Stomach smooth muscle (tissue), 2 donors: Measurements from ENCODE around the gene TLR10.

Source experiments
- H3K27ac ChIP-seq: one replicate; pipeline ENCODE4 v1.7.0; 2013; ENCODE audit warnings: mild to moderate bottlenecking, low read length, inconsistent platforms
- H3K27me3 ChIP-seq, 2 donors: one replicate each; pipeline ENCODE4 v1.7.0; 2013; ENCODE audit warnings: low read length in 2 of 2; ENCODE audit not compliant: insufficient read depth in 2 of 2, control insufficient read depth in 1 of 2
- H3K36me3 ChIP-seq, 2 donors: one replicate each; pipeline ENCODE4 v1.7.0; 2013; ENCODE audit warnings: low read length in 2 of 2; ENCODE audit not compliant: control insufficient read depth in 2 of 2, insufficient read depth in 2 of 2
- H3K4me1 ChIP-seq: one replicate; pipeline ENCODE4 v1.7.0; 2013; ENCODE audit warnings: low read length; ENCODE audit not compliant: control insufficient read depth, insufficient read depth
- H3K4me3 ChIP-seq, 2 donors: one replicate each; pipeline ENCODE4 v1.7.0; 2013; ENCODE audit warnings: low read length in 2 of 2
- H3K9ac ChIP-seq, 2 donors: one replicate each; pipeline ENCODE4 v1.7.0; 2013; ENCODE audit warnings: low read length in 2 of 2, mild to moderate bottlenecking in 1 of 2
- H3K9me3 ChIP-seq, 2 donors: one replicate each; pipeline ENCODE4 v1.7.0; 2013; ENCODE audit warnings: low read length in 2 of 2; ENCODE audit not compliant: control insufficient read depth in 2 of 2
- donor health status: healthy.
- donor health status: Pancreatic carcinoma.

TLR10 gene

DNA sequence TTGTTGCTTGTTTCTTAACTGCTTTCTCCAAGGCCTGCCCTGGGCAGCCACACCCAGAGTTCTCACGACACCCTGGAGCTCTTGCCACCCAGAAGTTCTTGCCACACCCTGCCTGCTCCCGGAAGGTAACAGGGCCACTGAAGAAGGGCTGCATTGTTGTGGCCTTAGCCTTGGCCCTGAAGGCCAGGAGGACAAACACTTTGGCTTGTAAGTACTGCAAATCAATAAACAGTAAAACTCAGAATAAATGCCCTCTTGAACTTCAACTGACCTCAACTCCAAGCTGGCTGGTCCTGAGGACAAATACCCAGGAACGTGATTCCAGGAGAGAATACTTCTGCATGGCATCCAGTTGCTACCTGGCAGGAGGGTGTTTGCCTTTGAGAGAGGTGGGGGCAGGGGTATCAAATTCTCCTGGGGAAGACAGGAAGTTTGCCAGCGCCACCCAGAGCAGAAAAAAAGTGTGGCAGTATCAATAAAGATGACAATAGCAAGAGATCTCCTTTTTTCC lies 54.1 kb downstream of the TLR10 start:
- Histone ChIP-seq H3K4me3 (no peak overlapping the region), H3K4me1 (peaks cover 6% of the 10 kb centered on the region), H3K9me3 (no peaks in the 10 kb centered on the region), H3K36me3 (no peaks in the 10 kb centered on the region), H3K9ac (no peak overlapping the region), H3K27ac (no peak overlapping the region), H3K27me3 (no peaks in the 10 kb centered on the region)

DNA sequence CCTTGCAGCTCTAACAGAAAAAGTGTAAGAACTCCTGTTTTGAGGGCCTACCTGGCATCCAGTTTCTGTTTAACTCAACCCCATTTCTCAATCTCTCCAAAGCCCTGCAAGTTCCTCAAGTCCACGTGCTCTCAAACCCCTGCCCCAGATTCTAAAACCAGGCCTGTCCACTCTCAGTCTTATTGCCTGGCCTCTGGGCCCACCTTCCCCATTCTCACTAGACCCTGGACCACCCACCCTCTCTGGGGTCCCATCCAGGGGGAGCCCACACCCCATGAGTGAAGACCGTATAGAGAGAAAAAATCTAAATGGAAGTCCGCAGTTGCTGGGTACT lies 58.3 kb downstream of the TLR10 start:
- no peaks in the 10 kb centered on the region for H3K36me3 ChIP-seq
- no peaks in the 10 kb centered on the region for H3K27me3 ChIP-seq
- H3K9me3 ChIP-seq = no peaks in the 10 kb centered on the region
- no peaks in the 10 kb centered on the region for H3K4me1 ChIP-seq
- H3K9ac ChIP-seq = no peak overlapping the region
- H3K27ac ChIP-seq = no peak overlapping the region
- no peak overlapping the region for H3K4me3 ChIP-seq

GRCh38 chr4:38723726-38724474 lies 58.9 kb downstream of the TLR10 start:
- Histone ChIP-seq H3K27ac (no peak overlapping the region), H3K9me3 (no peaks in the 10 kb centered on the region), H3K27me3 (no peaks in the 10 kb centered on the region), H3K9ac (no peak overlapping the region), H3K36me3 (no peaks in the 10 kb centered on the region), H3K4me3 (no peak overlapping the region), H3K4me1 (no peaks in the 10 kb centered on the region)

- H3K27me3 ChIP-seq = no peaks in the 10 kb centered on the region
- H3K27ac ChIP-seq = no peak overlapping the region
- no peaks in the 10 kb centered on the region for H3K9me3 ChIP-seq
- no peaks in the 10 kb centered on the region for H3K4me1 ChIP-seq
- H3K9ac ChIP-seq = no peak overlapping the region
- no peak overlapping the region for H3K4me3 ChIP-seq
- no peaks in the 10 kb centered on the region for H3K36me3 ChIP-seq
These were observed 59.7 kb downstream of the TLR10 start for GRCh38 chr4:38723114-38723513.
